Activated T-helper 17 cell treated with anti-CD3 and anti-CD28 coated beads, Interleukin-2, amount 50 U/mL, for 72 hours (primary cell): Measurements from ENCODE around the gene VWA7. TPM values are rescaled to one million over a fixed set of nuclear protein-coding genes. Genes with fewer than 3 reads are reported as not detected.
"Not testable (repeated sequence)": the region's sequence is repeated elsewhere in the genome, so short reads cannot be mapped to it uniquely, and the experiment has no call there.

Experiments
- ATAC-seq: fragments of 150-1000 bp; cut with Tn5 transposase; replicated peaks from 2 replicates; pipeline ENCODE4 v1.10.0; 2021; ENCODE audit warnings: mild to moderate bottlenecking, moderate library complexity
- H3K27ac Mint-ChIP-seq: one replicate; pipeline ENCODE4 v1.8.0; 2022; ENCODE audit warnings: mixed read lengths
- H3K27me3 Mint-ChIP-seq: one replicate; pipeline ENCODE4 v1.8.0; 2022; ENCODE audit warnings: mixed read lengths
- H3K36me3 Mint-ChIP-seq: one replicate; pipeline ENCODE4 v1.8.0; 2022; ENCODE audit warnings: low read depth, mild to moderate bottlenecking, mixed read lengths
- H3K4me1 Mint-ChIP-seq: one replicate; pipeline ENCODE4 v1.8.0; 2022; ENCODE audit warnings: mixed read lengths
- H3K4me3 Mint-ChIP-seq: one replicate; pipeline ENCODE4 v1.8.0; 2022; ENCODE audit warnings: mild to moderate bottlenecking, mixed read lengths
- H3K9me3 Mint-ChIP-seq: one replicate; pipeline ENCODE4 v1.8.0; 2022; ENCODE audit warnings: mixed read lengths
- total RNA-seq, 2 donors: library from RNA; stranded (reverse); gene quantifications; one replicate each; pipeline ENCODE4 v1.2.3, GENCODE V29; 2022

VWA7 gene
- 1 to 10 TPM; 2.9 to 4.2 TPM for total RNA-seq

GRCh38 chr6:31776989-31777666 is at the start of gene VWA7:
VWA7 (minus strand) TSS chr6:31777328; CDS start chr6:31776779, 549 bp downstream.
- peak within 1 kb of the TSS; percentile 64 for H3K4me3 Mint-ChIP-seq
- H3K9me3 Mint-ChIP-seq, result no peaks in the 10 kb centered on the region
- no peaks in the 10 kb centered on the region for H3K27me3 Mint-ChIP-seq
- peaks cover 22% of the 10 kb centered on the region for H3K36me3 Mint-ChIP-seq
- peaks cover 16% of the 10 kb centered on the region for H3K4me1 Mint-ChIP-seq
- peak; percentile 97 for ATAC-seq
- peak within 1 kb of the TSS; percentile 82 for H3K27ac Mint-ChIP-seq

- peaks cover 17% of the 10 kb centered on the region for H3K4me1 Mint-ChIP-seq
- peak overlapping the region; percentile 84 for H3K4me3 Mint-ChIP-seq
- no peaks in the 10 kb centered on the region for H3K27me3 Mint-ChIP-seq
- peaks cover 38% of the 10 kb centered on the region for H3K36me3 Mint-ChIP-seq
- peak overlapping the region; percentile 93 for H3K27ac Mint-ChIP-seq
- no peak for ATAC-seq
- no peaks in the 10 kb centered on the region for H3K9me3 Mint-ChIP-seq
Measured at GRCh38 chr6:31826793-31827285, 49.7 kb upstream of the VWA7 start.

GRCh38 chr6:31825553-31825952 is 48.4 kb upstream of the VWA7 start:
- H3K27ac Mint-ChIP-seq, result peak overlapping the region; percentile 93
- peak overlapping the region; percentile 84 for H3K4me3 Mint-ChIP-seq
- no peak for ATAC-seq
- H3K9me3 Mint-ChIP-seq, result no peaks in the 10 kb centered on the region
- peaks cover 26% of the 10 kb centered on the region for H3K36me3 Mint-ChIP-seq
- no peaks in the 10 kb centered on the region for H3K27me3 Mint-ChIP-seq
- peaks cover 17% of the 10 kb centered on the region for H3K4me1 Mint-ChIP-seq

- Mint-ChIP-seq H3K36me3 (peaks cover 18% of the 10 kb centered on the region), H3K4me1 (peaks cover 22% of the 10 kb centered on the region), H3K4me3 (peak overlapping the region; percentile 100), H3K27ac (peak overlapping the region; percentile 95)
- ATAC-seq, H3K27me3 Mint-ChIP-seq, H3K9me3 Mint-ChIP-seq: not testable (repeated sequence)
Measured at GRCh38 chr6:31823592-31824196, 46.6 kb upstream of the VWA7 start.

GRCh38 chr6:31822036-31822821 is 45.1 kb upstream of the VWA7 start:
- H3K4me1 Mint-ChIP-seq, result peaks cover 22% of the 10 kb centered on the region

GRCh38 chr6:31821301-31822035 is 44.3 kb upstream of the VWA7 start:
- Mint-ChIP-seq H3K27ac (peak overlapping the region; percentile 95), H3K4me3 (peak overlapping the region; percentile 100), H3K27me3 (no peaks in the 10 kb centered on the region), H3K36me3 (peaks cover 23% of the 10 kb centered on the region), H3K4me1 (peaks cover 22% of the 10 kb centered on the region), H3K9me3 (no peaks in the 10 kb centered on the region)
- peak; percentile 38 for ATAC-seq

More at GRCh38 chr6:31822036-31822821, 45.1 kb upstream of the VWA7 start:
- ATAC-seq, result peak; percentile 73
- Mint-ChIP-seq H3K36me3 (peaks cover 26% of the 10 kb centered on the region), H3K9me3 (no peaks in the 10 kb centered on the region), H3K27ac (peak overlapping the region; percentile 95), H3K27me3 (no peaks in the 10 kb centered on the region), H3K4me3 (peak overlapping the region; percentile 100)

- Mint-ChIP-seq H3K36me3 (peaks cover 27% of the 10 kb centered on the region), H3K4me3 (peak overlapping the region; percentile 100), H3K27ac (peak overlapping the region; percentile 95), H3K4me1 (peaks cover 22% of the 10 kb centered on the region)
- not testable (repeated sequence) for H3K9me3 Mint-ChIP-seq, ATAC-seq, H3K27me3 Mint-ChIP-seq
Measured at GRCh38 chr6:31820399-31820798, 43.3 kb upstream of the VWA7 start.

- H3K4me1 Mint-ChIP-seq, result peaks cover 22% of the 10 kb centered on the region
- no peak for ATAC-seq
- peak overlapping the region; percentile 100 for H3K4me3 Mint-ChIP-seq
- H3K36me3 Mint-ChIP-seq, result peaks cover 29% of the 10 kb centered on the region
- H3K27ac Mint-ChIP-seq, result no peak overlapping the region
- no peaks in the 10 kb centered on the region for H3K9me3 Mint-ChIP-seq
- no peaks in the 10 kb centered on the region for H3K27me3 Mint-ChIP-seq
Measured at GRCh38 chr6:31819871-31820299, 42.8 kb upstream of the VWA7 start.

GRCh38 chr6:31817929-31818511 is 40.9 kb upstream of the VWA7 start:
- H3K27me3 Mint-ChIP-seq, ATAC-seq, H3K9me3 Mint-ChIP-seq: not testable (repeated sequence)
- H3K27ac Mint-ChIP-seq, result peak overlapping the region; percentile 97
- H3K36me3 Mint-ChIP-seq, result peaks cover 33% of the 10 kb centered on the region
- H3K4me3 Mint-ChIP-seq, result peak overlapping the region; percentile 100
- H3K4me1 Mint-ChIP-seq, result peaks cover 16% of the 10 kb centered on the region

GRCh38 chr6:31817133-31817928 is 40.2 kb upstream of the VWA7 start:
- Mint-ChIP-seq H3K4me3 (peak overlapping the region; percentile 100), H3K27ac (peak overlapping the region; percentile 97), H3K36me3 (peaks cover 39% of the 10 kb centered on the region), H3K4me1 (peaks cover 17% of the 10 kb centered on the region)
- not testable (repeated sequence) for H3K9me3 Mint-ChIP-seq, ATAC-seq, H3K27me3 Mint-ChIP-seq

GRCh38 chr6:31815025-31815838 is 38.1 kb upstream of the VWA7 start, which contains the start of the genes HSPA1A and HSPA1L:
HSPA1A (plus strand) TSS chr6:31815543; CDS start chr6:31815757, 214 bp downstream.
HSPA1L (minus strand) TSS chr6:31815283; CDS start chr6:31811972, 3,311 bp downstream.
- Mint-ChIP-seq H3K27me3 (no peaks in the 10 kb centered on the region), H3K4me3 (peak within 1 kb of the TSS; percentile 92), H3K9me3 (no peaks in the 10 kb centered on the region), H3K4me1 (peaks cover 15% of the 10 kb centered on the region), H3K36me3 (peaks cover 39% of the 10 kb centered on the region), H3K27ac (peak within 1 kb of the TSS; percentile 99)
- peak; percentile 24 for ATAC-seq

- H3K4me3 Mint-ChIP-seq, result peak overlapping the region; percentile 92
- H3K9me3 Mint-ChIP-seq, result no peaks in the 10 kb centered on the region
- H3K27ac Mint-ChIP-seq, result peak overlapping the region; percentile 99
- peaks cover 10% of the 10 kb centered on the region for H3K4me1 Mint-ChIP-seq
- H3K36me3 Mint-ChIP-seq, result peaks cover 45% of the 10 kb centered on the region
- H3K27me3 Mint-ChIP-seq, result no peaks in the 10 kb centered on the region
- peak; percentile 34 for ATAC-seq
Measured at GRCh38 chr6:31814677-31815024, 37.5 kb upstream of the VWA7 start.
